Fibroblast of peridontal ligament (primary cell): ENCODE results near the gene BBS10.
"Not testable (repeated sequence)": the region's sequence is repeated elsewhere in the genome, so short reads cannot be mapped to it uniquely, and the experiment has no call there.

ENCODE experiments used
- DNase-seq: peaks from one replicate; pipeline ENCODE4 v3.0.0-alpha.2; 2010; ENCODE audit errors: extremely low read depth

Gene BBS10

DNA sequence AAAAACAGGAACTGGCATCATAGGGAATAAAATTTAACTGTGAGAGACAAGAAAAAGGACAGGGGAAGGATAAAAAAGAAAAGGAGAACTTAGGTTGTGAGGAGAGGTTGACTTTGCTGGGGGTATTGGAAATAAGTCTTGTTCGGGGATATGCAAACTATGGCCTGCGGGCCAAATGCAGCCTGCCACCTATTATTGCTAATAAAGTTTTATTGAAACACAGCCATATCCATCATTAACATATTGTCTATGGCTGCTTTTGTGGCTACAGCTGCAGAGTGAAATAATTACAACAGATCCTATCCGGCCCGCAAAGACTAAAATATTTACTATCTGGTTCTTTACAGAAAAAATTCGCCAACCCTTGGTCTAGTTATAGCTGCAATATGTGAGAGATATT is 18.6 kb downstream of the BBS10 start:
- DNase-seq: no peak

DNA sequence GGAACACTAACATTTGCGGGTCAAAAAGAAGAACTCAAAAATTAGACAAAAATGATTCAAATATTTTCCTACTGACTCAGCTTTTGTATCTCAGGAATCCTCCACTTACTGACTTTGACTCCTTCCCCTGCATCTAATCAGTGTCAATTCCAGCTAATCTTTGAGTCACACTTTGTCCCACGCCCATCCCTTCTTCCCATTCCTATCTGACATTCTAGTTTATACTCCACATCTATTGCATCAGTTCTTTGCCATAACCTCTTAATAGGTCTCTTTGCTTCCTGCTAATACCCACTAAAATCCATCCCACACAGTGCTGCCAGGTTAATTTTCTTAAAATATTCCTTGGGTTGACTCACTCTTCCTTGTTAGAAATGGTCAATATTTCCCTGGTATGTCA is 19.1 kb downstream of the BBS10 start:
- peak; percentile 86 for DNase-seq

- DNase-seq: not testable (repeated sequence)
Observed at GRCh38 chr12:76319595-76320319, 28.5 kb downstream of the BBS10 start.

GRCh38 chr12:76318773-76319594 is 29.2 kb downstream of the BBS10 start:
- no peak for DNase-seq

DNA sequence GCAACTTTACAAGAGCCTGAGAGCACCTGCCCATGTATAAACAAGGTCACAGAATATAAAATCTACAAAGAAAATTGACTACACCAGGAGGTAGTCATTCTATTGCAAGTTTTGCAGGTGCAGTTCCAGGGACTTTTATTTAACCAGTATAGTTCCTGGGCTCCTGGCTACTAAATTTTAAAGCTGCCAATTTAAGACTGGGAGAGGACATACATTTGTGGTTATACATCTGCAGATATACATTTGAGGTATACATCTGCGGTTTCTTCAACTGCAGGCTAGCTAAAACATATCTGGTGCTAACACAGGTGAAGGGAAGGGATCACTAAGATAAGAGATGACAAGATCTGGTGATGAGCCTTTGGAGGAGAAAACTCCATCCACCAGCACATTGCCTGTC is 30.2 kb downstream of the BBS10 start:
- no peak for DNase-seq

DNA sequence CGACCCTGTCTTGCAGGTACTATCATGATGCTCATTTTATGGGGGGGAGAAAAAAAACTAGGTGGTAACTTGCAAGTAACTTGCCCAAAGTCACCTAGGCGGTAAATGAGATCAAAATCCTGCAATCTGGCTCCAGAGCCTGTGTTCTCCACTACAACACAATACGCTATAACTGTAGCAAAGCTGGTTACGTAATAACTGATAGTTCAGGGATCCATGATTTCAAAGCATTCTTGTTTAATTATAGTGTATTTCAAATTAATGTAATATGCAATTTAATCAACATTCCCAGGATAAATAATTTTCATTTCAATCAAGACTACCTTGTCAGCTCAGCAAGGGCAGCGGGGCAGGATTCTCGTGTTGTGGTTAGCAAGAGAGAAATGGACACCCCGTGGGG is 31.7 kb downstream of the BBS10 start:
- no peak for DNase-seq

DNA sequence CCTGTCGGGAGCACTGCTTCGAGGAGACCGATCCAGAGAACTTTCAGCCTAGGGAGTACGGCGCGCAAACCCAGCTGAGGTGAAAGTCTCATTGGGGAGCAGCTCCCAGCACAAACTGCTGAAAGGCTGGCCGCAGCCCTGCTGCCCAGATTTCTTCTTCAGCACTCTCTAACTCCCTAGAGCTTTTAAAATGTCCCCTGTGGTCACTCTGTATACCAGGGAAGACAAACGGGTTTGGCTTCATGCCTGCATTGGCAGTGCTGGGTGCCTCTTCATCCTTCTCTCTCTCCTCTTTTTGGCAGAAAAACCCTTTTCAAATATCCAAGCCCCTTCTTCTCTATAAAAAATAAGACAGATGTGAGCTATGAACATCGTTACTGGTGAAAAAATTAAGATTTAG is 34.9 kb downstream of the BBS10 start:
- no peak for DNase-seq

GRCh38 chr12:76312315-76312714 is 35.9 kb downstream of the BBS10 start:
- DNase-seq: no peak

GRCh38 chr12:76311796-76312195 is 36.4 kb downstream of the BBS10 start:
- peak; percentile 51 for DNase-seq

DNA sequence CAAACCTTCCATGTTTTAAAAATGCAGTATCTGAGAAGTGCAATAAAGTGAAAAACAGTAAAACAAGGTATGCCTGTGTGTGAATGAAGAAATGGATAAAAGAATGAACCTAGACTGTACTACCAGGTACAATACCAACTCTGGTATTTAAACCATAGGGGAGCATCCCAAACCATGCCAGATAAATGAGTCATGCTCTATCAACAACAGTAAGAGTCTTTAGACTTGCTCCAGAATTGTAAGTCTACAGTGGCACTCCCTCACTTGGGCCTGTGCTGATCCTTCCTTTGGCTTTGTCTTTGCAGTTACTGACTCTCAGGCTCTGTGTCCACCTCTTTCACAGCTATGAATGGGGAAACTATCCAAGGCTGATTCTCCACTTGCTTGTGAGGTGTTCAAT is 38.1 kb downstream of the BBS10 start:
- peak; percentile 24 for DNase-seq

DNA sequence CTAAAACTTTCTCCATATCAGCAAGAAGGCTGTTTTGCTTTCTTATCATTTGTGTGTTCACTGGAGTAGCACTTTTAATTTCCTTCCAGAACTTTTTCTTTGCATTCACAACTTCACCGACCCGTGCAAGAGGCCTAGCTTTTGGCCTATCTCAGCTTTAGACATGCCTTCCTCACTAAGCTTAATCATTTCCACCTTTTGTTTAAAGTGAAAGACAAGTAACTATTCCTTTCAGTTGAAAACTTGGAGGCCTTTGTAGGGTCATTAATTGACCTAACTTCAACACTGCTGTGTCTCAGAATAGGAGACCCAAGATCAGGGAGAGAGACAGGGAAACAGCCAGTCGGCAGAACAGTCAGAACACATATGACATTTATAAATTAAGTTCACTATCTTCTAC is 39.3 kb downstream of the BBS10 start:
- DNase-seq: peak; percentile 62

DNA sequence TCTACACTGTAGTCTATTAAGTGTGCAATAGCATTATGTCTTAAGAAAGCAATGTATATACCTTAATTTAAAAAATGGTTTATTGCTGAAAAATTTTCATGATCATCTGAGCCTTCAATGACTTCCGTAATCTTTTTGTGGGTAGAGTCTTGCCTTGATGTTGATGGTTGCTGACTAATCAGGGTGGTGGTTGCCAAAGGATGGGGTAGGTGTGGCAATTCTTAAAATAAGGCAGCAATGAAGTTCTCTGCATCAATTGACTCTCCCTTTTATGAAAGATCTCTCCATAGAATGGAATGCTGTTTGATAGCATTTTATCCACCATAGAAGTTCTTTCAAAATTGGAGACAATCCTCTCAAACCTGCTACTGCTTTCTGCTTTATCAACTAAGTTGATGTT is 41.1 kb downstream of the BBS10 start:
- no peak for DNase-seq

- no peak for DNase-seq
Observed at GRCh38 chr12:76303989-76304460, 44.2 kb downstream of the BBS10 start.

GRCh38 chr12:76303365-76303764 is 44.9 kb downstream of the BBS10 start:
- peak; percentile 36 for DNase-seq

DNA sequence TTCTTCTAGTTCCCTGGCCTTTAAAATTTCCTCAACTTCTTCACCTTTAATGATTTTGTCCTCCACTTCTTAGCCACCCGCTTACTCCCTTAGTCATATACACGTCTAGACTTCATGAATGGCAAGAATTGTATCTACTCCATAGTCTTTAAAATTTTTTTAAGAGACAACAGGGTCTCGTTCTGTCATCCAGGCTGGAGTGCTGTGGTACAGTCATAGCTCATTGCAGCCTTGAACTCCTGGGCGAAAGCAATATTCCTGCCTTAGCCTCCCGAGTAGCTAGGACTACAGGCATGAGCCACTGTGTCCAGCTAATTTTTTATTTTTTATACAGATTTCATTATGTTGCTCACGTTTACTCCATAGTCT is 47.9 kb downstream of the BBS10 start:
- no peak for DNase-seq

- DNase-seq: no peak
Observed at GRCh38 chr12:76299536-76300296, 48.5 kb downstream of the BBS10 start.
